HG02981 (cell line): ENCODE data around the gene MTG1.
"Not testable (repeated sequence)": the region's sequence is repeated elsewhere in the genome, so short reads cannot be mapped to it uniquely, and the experiment has no call there.

Experiments used
- ATAC-seq: cut with Tn5 transposase; IDR thresholded peaks from one replicate; pipeline ENCODE4 v1.9.1; 2021; ENCODE audit warnings: mild to moderate bottlenecking, moderate library complexity; ENCODE audit not compliant: unreplicated experiment

The MTG1 gene

GRCh38 chr10:133422807-133423771 is 29.1 kb downstream of the MTG1 start:
- no peak for ATAC-seq

GRCh38 chr10:133424102-133424501 is 30.1 kb downstream of the MTG1 start:
- ATAC-seq = not testable (repeated sequence)

- ATAC-seq = not testable (repeated sequence)
These were observed 30.6 kb downstream of the MTG1 start, which contains the start of gene SPRN for GRCh38 chr10:133424601-133425000. SPRN (minus strand) TSS chr10:133424625; CDS start chr10:133423681, 944 bp downstream.

GRCh38 chr10:133429571-133429970 is 35.6 kb downstream of the MTG1 start:
- not testable (repeated sequence) for ATAC-seq

GRCh38 chr10:133431888-133432613 is 38.1 kb downstream of the MTG1 start:
- not testable (repeated sequence) for ATAC-seq

- ATAC-seq = not testable (repeated sequence)
These were observed 38.8 kb downstream of the MTG1 start for GRCh38 chr10:133432789-133433188.

GRCh38 chr10:133438711-133439273 is 44.8 kb downstream of the MTG1 start:
- no peak for ATAC-seq

- ATAC-seq = no peak
These were observed 45.8 kb downstream of the MTG1 start for GRCh38 chr10:133439517-133440461.

GRCh38 chr10:133440633-133441285 is 46.8 kb downstream of the MTG1 start:
- no peak for ATAC-seq

GRCh38 chr10:133441356-133441755 is 47.4 kb downstream of the MTG1 start:
- not testable (repeated sequence) for ATAC-seq

- no peak for ATAC-seq
These were observed 47.8 kb downstream of the MTG1 start for GRCh38 chr10:133441780-133442179.

- no peak for ATAC-seq
These were observed 48.4 kb downstream of the MTG1 start for GRCh38 chr10:133442191-133442966.

GRCh38 chr10:133442967-133443924 is 49.3 kb downstream of the MTG1 start:
- ATAC-seq = no peak

GRCh38 chr10:133444342-133445267 is 50.6 kb downstream of the MTG1 start:
- ATAC-seq = no peak

- ATAC-seq = no peak
These were observed 51.3 kb downstream of the MTG1 start for GRCh38 chr10:133445268-133445732.
